Activated CD8-positive, alpha-beta T cell treated with anti-CD3 and anti-CD28 coated beads for 36 hours (primary cell): ENCODE data around the gene RAB40C. TPM values are rescaled to one million over a fixed set of nuclear protein-coding genes. Genes with fewer than 3 reads are reported as not detected.

Experiments
- ATAC-seq: fragments of 200-7000 bp; cut with Tn5 transposase; one replicate; pipeline ENCODE4 v1.10.0; 2021; ENCODE audit warnings: mild to moderate bottlenecking, moderate library complexity
- CTCF ChIA-PET: fragments of 350-600 bp; sonication (Branson Sonifier 250); formaldehyde crosslinking; loops from one replicate; lab custom pipeline; 2021; ENCODE audit warnings: antibody characterized with exemption; lab: Charles Lee
- POLR2A ChIA-PET: fragments of 350-600 bp; sonication (Branson Sonifier 250); formaldehyde crosslinking; loops from one replicate; lab custom pipeline; 2021; ENCODE audit warnings: antibody characterized with exemption; lab: Charles Lee
- DNase-seq: peaks from one replicate; pipeline ENCODE4 v3.0.0-alpha.2; 2020
- H3K27ac Mint-ChIP-seq: one replicate; pipeline ENCODE4 v1.8.0; 2021; ENCODE audit warnings: mild to moderate bottlenecking, mixed read lengths
- H3K27me3 Mint-ChIP-seq: one replicate; pipeline ENCODE4 v1.8.0; 2021; ENCODE audit warnings: mixed read lengths
- H3K36me3 Mint-ChIP-seq: one replicate; pipeline ENCODE4 v1.8.0; 2021; ENCODE audit warnings: low read depth, mixed read lengths
- H3K4me1 Mint-ChIP-seq: one replicate; pipeline ENCODE4 v1.8.0; 2021; ENCODE audit warnings: low read depth, mixed read lengths
- H3K4me3 Mint-ChIP-seq: one replicate; pipeline ENCODE4 v1.8.0; 2021; ENCODE audit warnings: mild to moderate bottlenecking, moderate library complexity, mixed read lengths
- H3K9me3 Mint-ChIP-seq: one replicate; pipeline ENCODE4 v1.8.0; 2021; ENCODE audit warnings: mixed read lengths
- CTCF ChIP-seq: fragments of 200-600 bp; IDR thresholded peaks from one replicate; pipeline ENCODE4 v1.8.0; 2022; ENCODE audit warnings: antibody characterized with exemption, mild to moderate bottlenecking
- intact Hi-C: fragments of 100-400 bp; cut with micrococcal nuclease; formaldehyde crosslinking; loops from one replicate; pipeline ENCODE4 v1.10.0; 2022
- total RNA-seq, 2 experiments: library from RNA; stranded (reverse); gene quantifications; one replicate each; pipeline ENCODE4 v1.2.3, GENCODE V29; 2021

Gene RAB40C
- total RNA-seq, 2 experiments from 2014 or later, result 8.1 to 8.8 TPM

- ChIA-PET CTCF (interaction anchor here (1.1 kb wide), 1 partner anchor 10 kb away, joined by 3 read pairs; no protein-coding TSS in a partner anchor), POLR2A (interaction anchor here (0.6 kb wide), 1 partner anchor 42 kb away, joined by 3 read pairs; no protein-coding TSS in a partner anchor)
- intact Hi-C loops, result no loop called here
- ATAC-seq (no peak), DNase-seq (no peak)
- no peak overlapping the region for H3K27ac Mint-ChIP-seq
- no peak overlapping the region for H3K4me3 Mint-ChIP-seq
- no peak for TF ChIP-seq CTCF
- no peaks in the 10 kb centered on the region for H3K9me3 Mint-ChIP-seq
- peaks cover 6% of the 10 kb centered on the region for H3K4me1 Mint-ChIP-seq
- H3K36me3 Mint-ChIP-seq, result peaks cover 2% of the 10 kb centered on the region
- no peaks in the 10 kb centered on the region for H3K27me3 Mint-ChIP-seq
Observed at GRCh38 chr16:624526-625070, 34.7 kb downstream of the RAB40C start.

- TF ChIP-seq CTCF, result no peak
- DNase-seq (no peak), ATAC-seq (no peak)
- peaks cover 6% of the 10 kb centered on the region for H3K4me1 Mint-ChIP-seq
- H3K27ac Mint-ChIP-seq, result no peak overlapping the region
- intact Hi-C loops, result no loop called here
- CTCF ChIA-PET, result interaction anchor here (1.1 kb wide), 1 partner anchor 9 kb away, joined by 3 read pairs; no protein-coding TSS in a partner anchor
- H3K27me3 Mint-ChIP-seq, result no peaks in the 10 kb centered on the region
- peaks cover 2% of the 10 kb centered on the region for H3K36me3 Mint-ChIP-seq
- POLR2A ChIA-PET, result interaction anchor here (0.6 kb wide), 2 partner anchors 43 to 150 kb away, joined by 3 read pairs; no protein-coding TSS in a partner anchor
- H3K4me3 Mint-ChIP-seq, result no peak overlapping the region
- no peaks in the 10 kb centered on the region for H3K9me3 Mint-ChIP-seq
Observed at GRCh38 chr16:625117-625976, 35.5 kb downstream of the RAB40C start.

GRCh38 chr16:625977-626765, 36.3 kb downstream of the RAB40C start:
- intact Hi-C loops, result no loop called here
- Mint-ChIP-seq H3K27ac (no peak overlapping the region), H3K4me3 (no peak overlapping the region), H3K27me3 (no peaks in the 10 kb centered on the region), H3K9me3 (no peaks in the 10 kb centered on the region), H3K36me3 (no peaks in the 10 kb centered on the region), H3K4me1 (peaks cover 6% of the 10 kb centered on the region)
- ATAC-seq (no peak), DNase-seq (no peak)
- ChIA-PET CTCF (no interaction called here), POLR2A (interaction anchor here (0.6 kb wide), 2 partner anchors 24 to 151 kb away, joined by 3 to 4 read pairs; no protein-coding TSS in a partner anchor)
- TF ChIP-seq CTCF, result no peak

GRCh38 chr16:626787-627453, 37.1 kb downstream of the RAB40C start:
- ATAC-seq (no peak), DNase-seq (no peak)
- TF ChIP-seq CTCF, result no peak
- no peak overlapping the region for H3K27ac Mint-ChIP-seq
- ChIA-PET CTCF (no interaction called here), POLR2A (no interaction called here)
- peaks cover under 1% of the 10 kb centered on the region for H3K4me1 Mint-ChIP-seq
- no peaks in the 10 kb centered on the region for H3K36me3 Mint-ChIP-seq
- H3K4me3 Mint-ChIP-seq, result no peak overlapping the region
- no peaks in the 10 kb centered on the region for H3K9me3 Mint-ChIP-seq
- intact Hi-C loops, result no loop called here
- no peaks in the 10 kb centered on the region for H3K27me3 Mint-ChIP-seq
